ENCODE results near the gene TMEM127. TPM values are rescaled to one million over a fixed set of nuclear protein-coding genes. Genes with fewer than 3 reads are reported as not detected.

The TMEM127 gene
- total RNA-seq, 1 donor from 2014 or later: 54.9 TPM

- Histone ChIP-seq H3K27me3 (ENCODE audit: control insufficient read depth, insufficient read depth, low read length) (no peaks in the 10 kb centered on the region), H3K4me3 (ENCODE audit: low read depth, low read length) (no peak overlapping the region), H3K36me3 (ENCODE audit: control insufficient read depth, insufficient read depth, low read length) (peaks cover 5% of the 10 kb centered on the region)
- DNase-seq (ENCODE audit: low read depth): no peak
- no peak for TF ChIP-seq CTCF (IDR thresholded peaks at IDR 0.05; ENCODE audit: insufficient read depth, low read length, poor library complexity, severe bottlenecking)
These were observed 9.1 kb downstream of the TMEM127 start for GRCh38 chr2:96256611-96257113.

- no peaks in the 10 kb centered on the region for H3K27me3 ChIP-seq (ENCODE audit: control insufficient read depth, insufficient read depth, low read length)
- H3K36me3 ChIP-seq (ENCODE audit: control insufficient read depth, insufficient read depth, low read length): peaks cover 5% of the 10 kb centered on the region
- no peak for DNase-seq (ENCODE audit: low read depth)
- no peak for TF ChIP-seq CTCF (IDR thresholded peaks at IDR 0.05; ENCODE audit: insufficient read depth, low read length, poor library complexity, severe bottlenecking)
- H3K4me3 ChIP-seq (ENCODE audit: low read depth, low read length): no peak overlapping the region
These were observed 11.2 kb downstream of the TMEM127 start for GRCh38 chr2:96254571-96254970.

- H3K36me3 ChIP-seq (ENCODE audit: control insufficient read depth, insufficient read depth, low read length): peaks cover 4% of the 10 kb centered on the region
- no peak overlapping the region for H3K4me3 ChIP-seq (ENCODE audit: low read depth, low read length)
- DNase-seq (ENCODE audit: low read depth): no peak
- no peaks in the 10 kb centered on the region for H3K27me3 ChIP-seq (ENCODE audit: control insufficient read depth, insufficient read depth, low read length)
- no peak for TF ChIP-seq CTCF (IDR thresholded peaks at IDR 0.05; ENCODE audit: insufficient read depth, low read length, poor library complexity, severe bottlenecking)
These were observed 12.8 kb downstream of the TMEM127 start for GRCh38 chr2:96253006-96253405.

GRCh38 chr2:96252526-96252925 is 13.3 kb downstream of the TMEM127 start:
- no peak for TF ChIP-seq CTCF (IDR thresholded peaks at IDR 0.05; ENCODE audit: insufficient read depth, low read length, poor library complexity, severe bottlenecking)
- Histone ChIP-seq H3K27me3 (ENCODE audit: control insufficient read depth, insufficient read depth, low read length) (no peaks in the 10 kb centered on the region), H3K36me3 (ENCODE audit: control insufficient read depth, insufficient read depth, low read length) (peaks cover 4% of the 10 kb centered on the region), H3K4me3 (ENCODE audit: low read depth, low read length) (no peak overlapping the region)
- DNase-seq (ENCODE audit: low read depth): no peak

- no peak for TF ChIP-seq CTCF (IDR thresholded peaks at IDR 0.05; ENCODE audit: insufficient read depth, low read length, poor library complexity, severe bottlenecking)
- peak; percentile 87 for DNase-seq (ENCODE audit: low read depth)
- Histone ChIP-seq H3K27me3 (ENCODE audit: control insufficient read depth, insufficient read depth, low read length) (no peaks in the 10 kb centered on the region), H3K36me3 (ENCODE audit: control insufficient read depth, insufficient read depth, low read length) (peaks cover 4% of the 10 kb centered on the region), H3K4me3 (ENCODE audit: low read depth, low read length) (no peak overlapping the region)
These were observed 14.0 kb downstream of the TMEM127 start for GRCh38 chr2:96251721-96252292.

- DNase-seq (ENCODE audit: low read depth): no peak
- peaks cover 4% of the 10 kb centered on the region for H3K36me3 ChIP-seq (ENCODE audit: control insufficient read depth, insufficient read depth, low read length)
- H3K4me3 ChIP-seq (ENCODE audit: low read depth, low read length): no peak overlapping the region
- no peaks in the 10 kb centered on the region for H3K27me3 ChIP-seq (ENCODE audit: control insufficient read depth, insufficient read depth, low read length)
- no peak for TF ChIP-seq CTCF (IDR thresholded peaks at IDR 0.05; ENCODE audit: insufficient read depth, low read length, poor library complexity, severe bottlenecking)
These were observed 15.6 kb downstream of the TMEM127 start for GRCh38 chr2:96250188-96250587.

All from kidney epithelial cell (primary cell).